GM18520 (cell line): Measurements from ENCODE around the gene TBC1D22A.

Experiments
- ATAC-seq: cut with Tn5 transposase; IDR thresholded peaks from one replicate; pipeline ENCODE4 v1.9.1; 2021; ENCODE audit not compliant: unreplicated experiment

TBC1D22A gene

DNA sequence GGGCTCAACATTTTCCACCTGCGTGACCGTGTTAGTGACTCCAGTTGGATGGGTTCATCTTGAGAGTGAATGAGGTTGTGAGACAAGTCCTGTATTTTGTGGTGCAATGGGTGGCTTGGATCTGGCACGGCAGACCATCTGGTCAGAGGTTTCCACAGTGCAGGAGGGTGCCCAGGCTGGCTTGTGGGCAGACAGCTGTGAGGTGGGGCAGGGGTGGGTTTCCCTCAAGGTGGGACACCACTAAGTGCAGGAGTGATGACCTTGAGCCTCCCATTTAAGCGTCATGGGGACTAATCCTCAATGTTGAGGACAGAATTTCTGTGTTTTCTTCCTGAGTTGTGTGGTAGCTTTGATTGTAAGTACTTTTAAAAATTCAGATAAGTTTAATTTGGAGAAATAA lies 220.6 kb downstream of the TBC1D22A start:
- ATAC-seq = no peak

DNA sequence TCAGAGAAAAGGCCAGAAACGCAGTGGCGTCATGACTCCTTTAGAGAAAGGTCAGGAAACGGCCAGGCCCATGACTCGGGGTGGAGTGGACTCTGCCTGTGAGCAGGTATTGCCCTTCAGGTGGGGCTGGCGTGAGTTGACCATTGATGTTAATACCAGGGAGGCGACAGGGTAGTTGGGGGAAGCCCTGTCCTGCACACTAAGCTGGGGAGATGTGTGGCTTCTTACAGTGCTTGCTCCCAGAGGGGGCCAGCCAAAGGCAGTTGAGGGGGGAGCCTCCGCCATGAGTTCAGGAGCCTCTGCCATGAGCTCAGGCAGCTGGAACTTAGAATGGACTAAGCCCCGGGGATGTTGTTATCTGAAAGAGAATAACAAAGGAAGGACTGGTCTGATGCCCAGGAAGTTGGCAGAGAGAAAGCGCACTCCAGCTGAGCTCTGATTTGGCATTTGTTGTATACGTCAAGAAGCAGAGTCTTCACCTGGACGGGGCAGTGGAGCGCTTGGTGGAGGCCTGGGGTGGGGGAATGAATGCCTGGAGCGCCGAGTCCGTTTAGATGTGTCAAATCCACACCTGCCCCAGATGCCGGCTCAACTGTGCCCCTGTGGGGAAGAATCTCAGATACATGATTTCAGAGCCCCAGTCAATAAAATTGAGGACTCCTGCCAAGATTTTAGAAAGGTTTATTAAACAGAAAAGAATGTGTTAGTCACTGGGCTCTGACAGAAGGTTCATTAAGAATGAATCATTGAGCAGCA lies 222.5 kb downstream of the TBC1D22A start:
- ATAC-seq = no peak

DNA sequence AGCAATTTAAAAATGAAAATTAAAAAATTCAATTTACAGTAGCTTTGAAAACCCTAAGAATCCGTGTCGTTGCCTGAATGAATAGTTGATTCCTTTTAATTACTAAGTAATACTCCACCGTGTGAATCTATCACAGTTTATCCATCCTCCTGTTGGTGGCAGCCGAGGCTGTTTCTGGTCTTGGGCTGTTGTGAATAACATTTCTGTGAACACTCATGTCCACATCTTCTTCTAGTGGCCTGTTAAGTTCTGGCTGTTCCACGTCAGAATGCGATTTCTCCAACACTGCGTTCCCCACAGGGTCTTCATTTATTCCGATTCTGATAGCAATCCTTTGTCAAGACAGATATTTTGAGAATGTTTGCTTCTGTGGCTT lies 223.0 kb downstream of the TBC1D22A start:
- no peak for ATAC-seq

DNA sequence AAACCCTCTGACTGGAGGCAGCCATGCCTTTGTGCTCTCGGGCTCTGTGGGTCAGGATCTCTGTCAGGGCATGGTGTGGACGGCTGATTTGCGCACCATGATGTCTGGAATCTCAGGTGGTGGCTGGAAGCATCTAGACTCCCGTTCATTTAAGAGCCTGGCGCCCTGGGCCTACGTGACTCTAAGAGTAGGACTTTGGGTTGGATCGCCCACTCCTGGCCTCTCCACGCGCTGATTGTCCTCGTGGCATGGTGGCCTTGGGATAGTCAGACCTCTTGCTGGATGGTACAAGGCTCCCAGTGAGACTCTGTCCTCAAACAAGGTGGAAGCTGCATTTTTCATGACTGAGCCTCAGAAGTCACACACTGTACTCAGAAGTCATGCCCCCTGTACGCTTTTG lies 224.3 kb downstream of the TBC1D22A start:
- no peak for ATAC-seq

DNA sequence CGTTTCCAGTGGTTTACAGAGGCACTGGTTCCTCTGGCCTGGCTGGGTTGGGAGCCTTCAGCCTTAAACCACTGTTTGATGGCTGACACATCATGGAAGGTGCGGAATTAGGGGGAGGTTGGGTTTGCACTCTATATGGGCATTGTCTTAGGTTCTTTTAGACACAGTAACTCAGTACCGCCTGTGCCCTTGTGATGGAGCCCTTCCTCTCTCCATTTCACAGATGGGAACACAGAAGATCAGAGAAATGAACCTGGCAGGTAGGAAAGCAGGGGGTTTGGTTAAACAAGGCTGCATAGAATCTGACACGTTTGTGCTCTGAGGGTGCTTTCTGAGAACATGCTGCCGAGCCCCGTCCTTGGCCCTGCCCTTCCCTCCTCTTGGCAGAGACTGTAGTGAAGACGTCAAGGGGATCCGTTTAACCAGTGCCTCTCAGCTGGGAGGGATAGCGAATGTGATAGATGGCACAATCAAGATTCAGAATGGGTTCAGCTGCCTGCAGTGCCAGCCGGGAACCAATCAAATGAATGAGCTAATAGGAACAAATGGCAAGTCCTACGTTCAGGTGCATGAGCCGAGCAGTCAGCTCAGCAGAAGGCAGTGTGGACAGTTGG lies 228.6 kb downstream of the TBC1D22A start:
- ATAC-seq = no peak

DNA sequence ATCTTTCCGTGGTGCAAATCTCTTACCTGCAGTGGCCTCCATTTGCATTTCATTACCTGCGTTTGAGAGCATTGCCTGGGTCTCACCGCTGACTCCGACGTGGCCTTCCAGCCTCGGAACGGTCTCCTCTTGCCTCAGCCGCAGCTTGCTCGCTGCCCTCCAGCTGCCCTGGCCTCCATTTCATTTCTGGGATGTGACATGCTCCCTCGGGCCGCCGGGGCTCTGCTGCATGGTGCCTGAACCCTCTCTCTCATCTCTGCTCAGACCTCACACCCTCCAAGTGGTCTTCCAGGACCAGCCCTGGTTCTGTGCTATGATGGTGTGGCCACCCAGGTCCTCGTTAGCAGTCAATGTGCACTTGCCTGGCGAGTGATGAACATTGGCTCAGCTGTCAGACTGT lies 229.2 kb downstream of the TBC1D22A start:
- ATAC-seq = no peak

DNA sequence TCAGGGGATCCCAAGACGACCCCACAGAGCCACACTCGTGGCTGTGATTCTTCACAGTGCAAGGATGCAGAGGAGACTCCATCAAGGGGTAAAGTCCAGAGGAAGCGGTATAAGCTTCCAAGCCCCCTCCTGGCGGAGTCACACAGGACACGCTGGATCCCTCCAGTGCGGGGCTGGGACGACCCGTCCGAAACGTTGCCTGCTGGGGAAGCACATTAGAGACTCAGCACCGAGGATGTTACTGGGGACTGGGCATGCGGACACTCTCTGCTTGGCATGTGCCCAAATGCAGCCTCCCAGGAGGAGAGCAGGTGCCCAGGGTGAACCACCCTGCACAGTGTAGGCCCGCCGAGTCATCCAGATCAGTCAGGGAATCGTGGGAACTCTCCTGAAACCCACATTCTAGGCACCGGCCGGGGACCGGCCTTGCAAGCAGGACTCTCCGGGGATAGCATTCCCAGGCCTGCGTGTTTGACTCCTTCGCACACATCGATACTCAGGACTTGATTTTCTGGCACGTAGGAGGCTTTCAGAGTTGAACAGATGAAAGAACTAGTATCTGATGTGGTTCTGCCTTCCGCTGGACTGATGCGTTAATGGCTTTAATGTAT lies 229.8 kb downstream of the TBC1D22A start:
- no peak for ATAC-seq

DNA sequence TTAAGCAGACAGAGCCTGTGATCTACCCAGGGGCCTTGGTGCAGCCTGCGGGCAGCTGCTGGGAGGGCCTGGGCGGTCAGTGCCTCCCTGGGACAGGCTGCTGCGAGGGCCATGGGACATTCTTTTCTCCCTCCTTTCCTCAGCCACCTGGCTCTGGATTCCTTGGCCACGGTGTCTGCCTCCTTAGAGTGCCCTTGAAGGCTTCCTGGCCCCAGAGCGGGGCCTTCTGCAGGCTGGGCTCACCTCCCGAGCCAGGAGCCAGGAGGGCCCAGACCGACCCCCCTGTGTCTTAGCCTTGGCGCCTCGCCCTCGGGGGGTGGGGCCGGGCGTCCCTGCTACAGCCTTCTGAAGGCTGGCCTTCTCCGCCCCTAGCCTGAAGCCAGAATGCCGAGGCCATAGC lies 231.2 kb downstream of the TBC1D22A start:
- no peak for ATAC-seq

DNA sequence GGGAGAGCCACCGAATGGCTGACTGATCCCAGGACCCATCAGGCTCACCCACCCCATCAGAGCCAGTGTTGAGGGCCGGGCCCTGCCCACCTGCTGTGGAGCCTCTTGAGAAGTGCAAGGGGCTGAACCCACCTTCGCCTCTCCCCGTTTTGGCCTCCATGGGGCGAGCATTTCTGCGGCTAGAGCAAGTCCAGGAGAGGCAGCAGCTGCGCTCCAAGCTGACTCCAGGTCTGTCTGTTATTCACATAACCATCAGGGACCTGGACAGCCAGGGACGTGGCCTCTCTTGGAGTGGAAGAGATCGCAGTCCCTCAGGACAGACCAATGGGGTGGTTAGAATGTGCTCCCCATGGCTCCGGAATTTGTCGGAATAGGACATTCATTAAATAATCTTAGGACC lies 231.8 kb downstream of the TBC1D22A start:
- no peak for ATAC-seq

DNA sequence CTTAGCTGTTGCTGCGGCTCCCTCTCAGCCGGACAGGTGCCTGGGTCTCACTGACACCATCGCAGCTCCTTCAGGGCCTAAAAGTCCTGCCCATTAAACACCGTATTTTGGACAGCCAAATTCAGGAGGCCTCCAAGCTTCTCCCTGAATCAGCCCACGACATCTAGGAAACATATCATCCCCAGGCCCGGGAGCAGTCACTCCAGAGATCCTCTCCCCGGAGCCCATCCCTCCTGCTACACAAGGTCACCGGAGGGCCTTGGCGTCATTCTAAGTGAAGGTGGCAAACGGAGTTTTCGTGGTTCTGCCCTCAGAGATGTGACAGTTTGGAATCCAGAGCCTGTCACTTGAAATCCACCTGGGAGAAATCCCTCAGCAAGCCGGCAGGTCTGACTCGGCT lies 232.5 kb downstream of the TBC1D22A start:
- no peak for ATAC-seq

DNA sequence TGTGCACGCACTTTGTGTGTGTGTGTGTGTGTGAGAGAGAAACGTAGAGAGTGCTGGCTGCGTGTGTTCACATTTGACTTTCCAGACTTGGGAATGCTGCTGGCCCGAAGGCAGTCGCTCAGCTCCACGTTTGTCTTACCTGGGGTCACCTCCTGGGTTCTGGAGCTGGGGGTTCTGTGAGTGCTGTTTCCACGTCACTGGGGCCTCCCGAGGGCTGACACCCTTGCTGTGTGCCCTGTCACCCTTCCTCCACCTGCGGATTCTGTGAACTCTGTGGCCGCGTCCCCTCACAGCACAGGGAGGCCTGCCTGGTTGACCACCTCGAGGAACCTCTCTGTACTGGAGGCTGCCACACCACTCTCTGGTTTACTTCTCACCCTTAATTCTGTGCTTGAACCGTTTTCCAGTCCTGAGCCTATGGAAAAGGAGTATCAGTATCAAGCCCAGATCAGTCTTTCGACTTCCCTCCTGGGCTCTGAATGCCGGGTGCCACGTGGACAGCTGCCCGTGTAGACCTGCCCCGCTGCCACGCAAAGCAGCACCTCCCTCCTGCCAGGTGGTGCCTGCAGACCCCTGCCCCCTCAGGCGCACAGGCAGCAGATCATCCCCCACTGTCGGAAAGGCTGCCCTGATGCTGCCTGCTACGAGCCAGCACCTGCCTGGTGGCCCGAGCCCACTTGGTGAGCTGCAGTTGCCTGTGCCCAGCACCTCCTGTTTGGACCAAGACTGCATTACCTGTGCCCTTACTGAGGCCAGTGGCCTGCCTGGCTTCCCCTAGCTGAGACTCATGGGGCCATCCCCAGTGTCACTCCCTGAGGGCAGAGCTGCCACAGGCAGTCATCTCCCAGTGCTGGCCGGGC lies 233.3 kb downstream of the TBC1D22A start:
- no peak for ATAC-seq

DNA sequence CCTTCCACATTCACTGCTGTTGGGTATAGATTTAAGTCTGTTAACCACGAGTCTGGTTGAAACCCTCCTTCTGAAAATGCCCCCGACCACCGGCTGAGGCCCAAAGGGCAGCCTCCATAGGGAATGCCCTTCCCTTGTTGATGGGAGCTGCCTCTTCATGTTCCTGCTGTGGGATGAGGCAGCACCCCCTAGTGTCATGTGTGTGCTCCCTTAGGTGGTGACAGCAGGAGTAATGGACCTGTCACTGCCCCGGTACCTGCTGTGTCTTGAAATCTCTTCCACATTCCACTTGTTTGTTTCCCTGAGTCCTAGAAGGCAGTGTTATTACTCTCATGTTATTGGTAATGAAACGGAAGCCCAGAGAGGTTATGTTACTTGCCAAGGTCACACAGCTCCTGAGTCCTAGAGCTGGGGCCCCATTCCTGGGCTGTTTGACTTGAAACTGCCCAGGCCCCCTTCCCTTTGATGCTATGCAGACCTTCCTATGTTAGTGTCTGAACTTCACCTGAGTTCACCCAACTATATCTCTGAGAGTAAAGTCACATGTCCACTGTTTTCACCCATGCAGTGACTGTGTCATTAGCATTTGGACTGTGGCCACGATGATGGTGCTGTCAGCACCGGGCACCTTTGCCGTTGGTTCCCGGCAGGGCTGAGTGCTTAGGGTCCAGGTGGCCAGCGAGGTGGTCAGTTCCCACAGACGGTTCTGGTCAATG lies 234.3 kb downstream of the TBC1D22A start:
- no peak for ATAC-seq

DNA sequence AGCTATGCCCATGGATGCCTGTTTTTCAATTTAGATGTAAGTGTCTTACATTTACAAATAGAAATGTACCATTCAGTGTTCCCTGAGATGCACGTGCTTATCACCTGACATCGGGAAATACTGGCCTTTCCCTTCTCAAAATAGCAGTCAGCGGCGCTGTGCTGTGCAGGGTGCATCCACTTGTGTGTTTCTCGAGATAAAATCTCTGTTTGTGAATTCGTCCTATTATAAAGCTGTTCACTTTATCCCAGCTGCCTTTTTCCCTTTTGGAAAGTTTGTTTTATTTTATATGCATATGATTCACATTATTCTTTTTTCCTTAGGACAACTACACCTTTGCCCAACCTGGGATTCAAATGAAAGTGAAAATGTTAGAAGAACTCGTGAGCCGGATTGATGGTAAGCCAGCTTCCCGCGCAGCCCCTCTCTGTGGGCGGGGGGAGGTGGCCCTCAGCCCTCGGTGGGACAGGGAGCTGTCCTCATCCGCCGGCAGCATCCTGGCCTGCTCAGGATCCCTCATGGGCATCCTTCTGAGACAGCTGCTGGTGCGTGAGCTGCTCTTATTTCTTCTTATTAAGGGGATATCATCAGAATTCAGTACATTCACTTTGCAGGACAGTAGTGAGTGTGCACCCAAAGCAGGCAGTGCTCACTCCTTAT lies 235.0 kb downstream of the TBC1D22A start:
- ATAC-seq = no peak

DNA sequence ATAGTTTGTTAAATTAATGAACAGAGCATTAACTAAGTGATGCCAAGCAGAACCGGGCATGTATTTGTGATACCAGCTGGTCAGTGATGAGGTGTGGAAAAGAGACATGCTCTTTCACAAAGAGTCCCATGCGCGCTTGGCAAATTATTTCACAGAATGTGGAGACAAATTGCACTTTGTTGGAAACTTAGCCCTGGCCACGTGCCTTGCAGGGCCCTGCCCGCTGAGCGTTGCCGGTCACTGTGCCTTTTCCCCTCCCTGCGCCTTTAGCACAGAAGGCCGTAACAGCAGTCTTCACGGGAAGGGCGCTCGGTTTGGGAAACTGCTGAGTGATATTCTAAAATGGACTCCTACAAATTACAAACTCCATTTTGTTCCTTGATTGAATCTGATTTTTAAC lies 235.9 kb downstream of the TBC1D22A start:
- ATAC-seq = no peak

DNA sequence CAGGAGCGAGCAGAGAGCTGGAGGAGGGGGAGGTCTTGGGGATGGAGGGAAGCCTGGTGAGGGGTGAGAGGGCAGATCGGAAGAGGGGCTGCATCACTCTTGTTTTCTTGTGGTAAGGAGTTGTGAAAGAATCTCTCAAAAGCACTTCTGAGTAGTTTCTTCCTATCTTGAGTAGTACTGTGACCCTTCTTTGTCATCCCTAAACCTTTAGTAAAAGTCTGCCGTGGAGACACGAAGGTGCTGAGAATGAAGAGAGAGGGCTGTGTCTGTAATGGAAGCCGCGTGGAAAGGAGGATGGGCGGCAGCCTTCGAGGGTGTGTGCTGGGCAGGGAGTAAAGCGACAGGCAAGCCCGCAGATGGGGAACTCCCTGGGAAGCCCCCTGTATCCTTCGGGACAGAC lies 237.8 kb downstream of the TBC1D22A start:
- ATAC-seq = no peak

DNA sequence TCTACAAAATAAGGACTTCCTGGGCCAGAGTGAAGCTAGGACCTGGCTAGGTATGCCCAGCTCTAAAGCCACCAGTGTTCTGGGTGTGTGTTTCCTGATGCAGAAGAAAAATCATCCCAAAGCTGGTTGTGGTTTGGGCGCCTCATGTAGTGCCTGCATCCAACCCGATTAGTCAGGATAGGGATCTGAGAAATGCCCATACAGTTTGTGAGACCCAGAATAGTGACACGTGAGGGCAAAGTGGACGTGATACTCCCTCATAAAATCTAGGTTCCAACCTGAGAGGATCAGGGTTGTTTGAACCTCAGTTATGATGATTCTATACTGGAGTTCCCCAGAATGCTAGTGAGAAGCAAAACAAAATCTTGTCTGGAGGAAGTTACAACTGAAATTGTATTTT lies 238.4 kb downstream of the TBC1D22A start:
- no peak for ATAC-seq

DNA sequence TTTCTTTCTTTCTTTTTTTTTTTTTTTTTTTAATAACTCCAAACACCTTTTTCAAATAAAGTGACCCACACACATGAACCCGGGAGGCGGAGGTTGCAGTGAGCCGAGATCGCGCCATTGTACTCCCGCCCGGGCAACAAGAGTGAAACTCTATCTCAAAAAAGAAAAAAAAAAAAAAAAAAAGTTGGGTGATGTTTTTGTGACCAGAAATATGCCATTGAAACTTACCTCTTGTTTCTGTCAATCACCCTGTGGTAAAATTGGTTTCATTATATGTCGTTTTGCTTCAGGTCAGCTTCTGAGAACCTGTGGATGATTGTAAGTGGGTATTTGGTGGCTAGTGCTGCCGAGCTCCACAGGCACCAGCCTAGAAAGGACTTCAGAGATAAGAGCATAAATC lies 238.8 kb downstream of the TBC1D22A start:
- no peak for ATAC-seq

DNA sequence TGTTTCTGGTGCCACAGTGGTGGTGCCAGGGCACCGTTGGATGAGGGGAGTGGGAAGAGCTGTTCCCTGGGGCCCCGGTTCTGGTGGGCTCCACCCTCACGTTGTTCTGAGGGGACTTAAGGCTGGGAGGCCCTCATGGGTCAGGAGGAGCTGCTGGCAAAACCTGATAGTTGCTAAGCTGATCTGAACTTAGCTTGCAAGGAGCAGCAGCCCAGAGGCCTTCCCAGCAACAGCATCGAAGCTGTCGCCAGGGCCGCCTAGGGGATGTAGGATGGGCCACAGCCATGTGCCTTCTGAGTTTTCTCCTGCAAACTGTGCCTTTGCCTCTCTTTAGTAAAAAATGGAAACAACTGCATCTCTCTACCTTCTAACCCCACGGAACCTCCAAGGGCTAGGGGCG lies 240.2 kb downstream of the TBC1D22A start:
- ATAC-seq = no peak

DNA sequence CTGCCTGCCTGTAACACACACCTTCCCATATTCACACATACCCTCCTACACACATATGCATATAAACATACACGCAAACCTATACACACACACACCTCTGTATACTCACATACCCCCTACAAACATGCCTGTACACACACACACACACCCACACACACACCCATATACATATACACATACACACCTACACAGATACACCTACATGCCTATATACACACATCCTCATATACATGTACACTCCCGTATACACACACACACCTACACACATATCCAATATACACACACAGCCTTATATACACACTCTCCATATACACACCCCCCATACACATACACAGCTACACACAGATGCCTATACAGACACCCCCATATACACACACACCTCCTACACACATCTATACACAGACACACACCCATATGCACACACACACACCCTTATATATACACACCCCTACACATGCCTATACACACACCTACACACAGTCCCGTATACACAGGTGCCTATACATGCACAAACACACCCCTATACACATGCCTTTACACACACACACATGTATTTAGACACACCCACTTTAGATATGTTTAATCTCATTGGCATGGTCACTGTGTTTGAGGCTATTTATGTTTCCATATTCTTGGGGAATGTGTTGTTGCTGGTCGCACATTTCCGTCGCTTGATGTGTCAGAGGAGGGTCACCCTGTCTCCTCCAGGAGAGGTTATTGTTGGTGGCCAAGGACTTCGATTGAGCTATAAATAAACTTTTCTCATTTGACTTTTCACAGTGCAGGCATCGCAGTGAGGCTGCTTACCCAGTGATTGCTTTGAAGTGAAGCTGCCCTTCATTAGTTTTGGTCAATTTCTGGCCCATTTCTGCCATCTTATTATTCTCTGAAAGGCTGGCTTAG lies 243.3 kb downstream of the TBC1D22A start:
- no peak for ATAC-seq
